HG03196 (cell line): ENCODE measurements around the gene SPIN2A.
"Not testable (repeated sequence)": the region's sequence is repeated elsewhere in the genome, so short reads cannot be mapped to it uniquely, and the experiment has no call there.

Experiments used
- ATAC-seq: cut with Tn5 transposase; IDR thresholded peaks from one replicate; pipeline ENCODE4 v1.9.1; 2021; ENCODE audit not compliant: unreplicated experiment

Gene SPIN2A

DNA sequence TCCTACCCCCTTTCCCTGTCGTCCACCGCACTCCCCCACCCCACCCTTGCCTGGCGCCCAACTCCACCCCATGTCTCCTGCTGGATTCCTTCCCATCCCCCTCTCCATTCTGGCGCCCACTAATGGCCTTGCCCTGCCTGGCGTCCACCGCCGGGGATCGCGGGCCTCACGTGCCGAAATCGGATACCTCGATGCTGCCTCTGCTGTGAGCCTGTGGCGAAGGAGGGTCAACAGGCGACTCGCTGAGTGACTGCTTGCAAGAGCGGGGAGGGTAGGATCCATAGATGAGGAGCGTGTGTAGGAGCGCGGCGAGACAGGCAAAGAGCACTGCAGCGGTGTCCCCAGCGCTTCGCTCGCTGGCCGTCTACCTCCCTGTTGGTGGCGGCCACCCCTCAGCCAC is at the start of gene SPIN2A:
SPIN2A (minus strand) TSS at position 325 of the 400 bp plus-strand sequence. CDS start 800 bp downstream, outside the sequence.
- not testable (repeated sequence) for ATAC-seq

DNA sequence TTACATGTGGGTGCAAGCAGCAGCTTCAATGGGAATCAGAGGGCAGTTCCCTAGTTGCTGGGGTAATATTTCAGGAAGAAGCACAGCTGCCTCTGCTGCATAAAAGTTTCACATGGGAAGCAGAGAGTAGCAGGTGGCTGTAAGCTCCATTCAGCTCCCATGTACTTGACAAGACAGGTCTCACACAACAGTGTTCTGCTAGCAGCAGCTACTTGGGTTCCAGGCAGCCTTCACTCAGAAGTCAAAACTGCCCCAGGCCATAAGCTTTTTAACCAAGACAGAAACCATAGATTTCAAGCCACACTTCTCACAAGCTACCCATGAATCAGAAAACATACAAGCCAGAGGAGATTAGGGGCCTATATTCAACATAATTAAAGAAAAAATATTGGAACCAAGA is 41.4 kb upstream of the SPIN2A start:
- ATAC-seq = no peak

DNA sequence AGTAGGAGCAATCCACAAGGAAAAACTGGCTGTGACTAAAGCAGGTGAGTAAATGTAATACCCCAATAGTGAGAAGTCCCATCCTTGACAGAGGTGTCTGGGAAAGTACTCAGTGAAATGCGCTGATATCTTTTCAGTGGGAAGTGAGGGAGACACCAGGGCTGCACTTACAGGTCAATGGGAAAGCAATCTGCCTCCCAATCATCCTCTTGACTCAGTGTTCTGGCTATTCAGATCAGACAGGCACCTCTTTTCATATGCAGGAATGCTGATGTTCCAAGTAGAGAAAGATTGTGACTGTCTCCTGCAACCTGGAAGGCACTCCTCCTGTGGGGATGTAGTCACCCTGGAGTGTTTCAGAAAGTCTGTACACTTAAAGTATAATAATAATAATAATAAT is 39.9 kb upstream of the SPIN2A start:
- no peak for ATAC-seq

DNA sequence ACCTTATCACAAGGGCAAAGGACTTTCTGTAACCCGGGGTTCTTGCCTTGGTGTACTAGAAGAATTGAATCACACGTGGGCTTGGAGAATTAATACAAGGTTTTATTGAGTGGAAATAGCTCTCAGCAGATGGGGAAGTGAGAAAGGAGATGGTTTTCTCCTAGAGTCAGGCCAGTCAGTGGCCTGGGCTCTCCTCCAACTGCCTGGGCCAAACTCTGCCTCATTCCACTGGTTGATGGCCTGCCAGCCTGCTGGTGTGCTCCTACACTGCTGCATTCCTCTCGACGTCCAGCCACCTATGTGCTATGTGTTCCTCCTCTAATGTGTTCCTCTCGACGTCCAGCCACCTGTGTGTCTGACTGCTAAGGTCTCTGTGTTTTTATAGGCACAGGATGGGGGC is 35.3 kb upstream of the SPIN2A start:
- ATAC-seq = no peak

DNA sequence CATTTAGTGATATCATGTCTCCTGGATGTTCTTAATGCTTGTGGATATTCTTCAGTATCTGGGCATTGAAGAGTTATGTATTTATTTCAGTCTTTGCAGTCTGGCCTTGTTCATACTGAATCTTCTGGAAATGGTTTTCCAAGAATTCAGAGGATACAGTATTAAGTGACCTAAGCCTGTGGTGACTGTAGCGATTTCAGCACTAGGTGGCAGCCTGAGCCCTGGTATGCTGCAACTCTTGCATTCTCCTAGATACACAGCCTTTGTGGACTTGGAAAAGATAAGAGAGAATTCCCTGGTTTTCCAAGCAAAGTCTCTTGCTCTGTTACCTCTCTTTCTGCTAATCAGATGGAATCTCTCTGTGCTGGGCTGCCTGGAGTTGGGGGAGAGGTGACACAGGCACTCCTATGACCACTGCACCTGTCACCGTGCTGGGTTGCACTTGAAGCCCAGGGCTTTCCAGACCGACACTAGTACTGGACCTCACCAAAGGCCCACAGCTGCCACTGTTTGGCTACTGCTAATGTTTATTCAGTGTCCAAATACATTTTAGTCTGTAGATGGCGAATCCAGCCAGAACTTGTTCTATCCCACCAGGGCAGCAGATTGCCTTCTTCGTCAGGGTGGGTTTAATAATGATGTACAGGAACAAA is 19.3 kb upstream of the SPIN2A start:
- ATAC-seq = no peak

DNA sequence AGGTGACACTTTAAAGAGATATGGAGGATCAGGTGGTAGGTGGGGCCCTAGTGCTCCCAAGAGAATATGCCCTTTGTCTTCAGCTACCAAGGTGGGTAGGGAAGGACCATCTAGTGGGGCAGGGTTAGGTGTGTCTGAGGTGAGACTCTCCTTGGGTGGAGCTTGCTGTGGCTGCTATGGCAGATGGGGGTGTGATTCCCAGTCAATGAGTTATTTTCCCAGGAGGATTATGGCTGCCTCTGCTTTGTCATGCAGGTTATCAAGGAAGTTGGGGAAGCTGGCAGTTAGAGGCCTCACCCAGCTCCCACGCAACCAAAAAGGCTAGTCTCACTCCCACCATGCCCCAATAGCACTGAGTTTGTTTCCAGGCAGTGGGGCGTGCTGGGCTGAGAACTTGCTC is 18.0 kb upstream of the SPIN2A start:
- no peak for ATAC-seq

DNA sequence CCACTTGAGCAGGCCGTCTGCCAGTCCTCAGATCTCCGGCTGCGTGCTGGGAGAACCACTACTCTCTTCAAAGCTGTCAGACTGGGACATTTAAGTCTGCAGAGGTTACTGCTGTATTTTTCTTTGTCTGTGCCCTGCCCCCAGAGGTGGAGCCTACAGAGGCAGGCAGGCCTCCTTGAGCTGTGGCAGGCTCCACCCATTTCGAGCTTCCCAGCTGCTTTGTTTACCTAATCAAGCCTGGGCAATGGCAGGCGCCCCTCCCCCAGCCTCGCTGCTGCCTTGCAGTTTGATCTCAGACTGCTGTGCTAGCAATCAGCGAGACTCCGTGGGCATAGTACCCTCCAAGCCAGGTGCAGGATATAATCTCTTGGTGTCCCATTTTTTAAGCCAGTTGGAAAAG is 15.0 kb upstream of the SPIN2A start:
- ATAC-seq = not testable (repeated sequence)

DNA sequence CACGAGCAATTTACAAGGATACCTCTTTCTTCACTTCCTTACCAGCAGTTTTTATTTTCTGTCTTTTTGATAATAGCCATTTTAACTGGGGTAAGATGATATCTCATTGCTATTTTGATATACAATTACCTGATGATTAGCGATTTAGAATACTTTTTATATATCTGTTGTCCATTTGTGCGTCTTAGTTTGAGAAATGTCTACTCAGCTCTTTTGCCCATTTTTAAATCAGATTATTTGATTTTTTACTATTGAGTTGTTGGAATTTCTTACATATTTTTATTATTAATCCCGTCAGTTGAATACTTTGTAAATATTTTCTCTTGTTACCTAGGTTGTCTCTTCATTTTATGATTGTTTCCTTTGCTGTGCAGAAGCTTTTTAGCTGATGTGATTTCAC is 1.5 kb upstream of the SPIN2A start:
- no peak for ATAC-seq

DNA sequence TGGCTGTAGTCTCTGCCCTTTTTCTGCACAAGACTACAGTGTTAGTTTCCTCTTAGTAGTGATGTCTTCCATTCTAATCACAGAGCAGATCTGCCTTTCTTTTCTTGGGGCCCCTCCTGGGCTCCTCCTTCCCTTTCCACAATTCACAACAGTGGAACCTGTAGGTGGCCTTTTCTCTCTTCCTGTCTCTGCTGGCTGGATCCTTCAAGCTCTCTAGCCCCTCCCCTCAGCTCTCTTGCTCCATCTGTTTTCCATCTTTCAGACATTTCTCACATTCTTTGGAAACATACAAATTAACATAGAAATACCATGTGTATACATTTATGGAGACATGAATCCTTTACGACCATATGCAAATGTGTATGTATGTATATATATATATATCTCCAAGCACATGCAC is 304 bp upstream of the SPIN2A start:
- no peak for ATAC-seq

DNA sequence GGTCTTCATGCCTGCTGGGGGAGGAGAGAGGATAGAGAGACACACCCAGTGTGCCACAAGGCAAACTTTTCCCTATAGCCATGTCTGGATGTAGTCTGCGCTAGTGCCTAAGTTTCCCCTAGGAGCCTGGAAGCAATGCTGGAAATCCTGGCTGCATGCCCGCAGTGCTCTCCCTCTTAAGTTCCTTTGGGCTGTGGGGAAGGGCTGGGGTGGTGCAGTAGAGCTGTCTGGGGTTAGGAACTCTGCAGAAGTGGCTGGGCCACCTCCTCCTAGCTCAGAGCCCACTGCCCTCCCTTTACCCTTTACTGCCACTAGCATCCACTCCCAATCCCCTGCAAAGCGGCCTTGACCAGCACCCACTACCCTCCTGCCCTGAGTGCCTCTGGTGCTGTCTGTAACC is 608 bp downstream of the SPIN2A start:
- ATAC-seq = not testable (repeated sequence)

DNA sequence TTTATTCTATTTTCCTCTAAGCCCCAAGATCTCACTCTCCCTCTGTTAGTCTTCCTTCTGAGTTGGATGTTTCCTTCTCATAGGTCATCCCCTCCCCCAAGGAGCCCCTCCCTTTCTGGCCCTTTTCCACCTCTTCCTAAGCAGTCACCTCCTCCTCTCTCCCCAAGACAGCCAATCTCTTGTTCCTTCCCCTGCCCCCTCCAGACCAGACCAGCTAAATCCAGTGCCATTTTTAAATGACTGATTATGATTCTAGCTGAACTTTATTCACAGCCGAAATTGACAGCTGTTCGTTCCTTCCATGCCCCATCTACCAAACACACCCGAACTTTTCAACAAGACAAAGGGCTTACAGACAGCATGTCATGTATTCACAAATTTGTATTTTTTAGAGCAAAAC is 1.9 kb downstream of the SPIN2A start:
- ATAC-seq = no peak

DNA sequence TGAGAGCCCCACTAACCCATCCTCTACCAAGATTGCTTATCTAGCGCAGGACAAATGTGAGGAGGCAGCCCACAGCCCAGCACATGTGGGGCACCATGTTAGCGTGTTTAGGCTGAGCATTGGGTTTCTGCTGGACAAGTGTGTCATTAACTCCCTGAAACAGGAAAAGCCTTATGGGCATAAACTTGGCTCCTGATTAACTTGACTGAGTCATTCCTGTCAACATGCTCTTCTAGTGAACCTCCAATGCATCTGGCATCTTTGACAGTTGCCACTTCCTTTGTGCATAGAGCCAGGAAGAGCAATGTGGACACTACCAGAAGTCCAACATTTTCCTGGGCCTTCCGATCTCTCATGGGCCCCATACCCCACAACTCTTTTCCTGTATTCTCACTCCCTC is 2.5 kb downstream of the SPIN2A start:
- no peak for ATAC-seq

DNA sequence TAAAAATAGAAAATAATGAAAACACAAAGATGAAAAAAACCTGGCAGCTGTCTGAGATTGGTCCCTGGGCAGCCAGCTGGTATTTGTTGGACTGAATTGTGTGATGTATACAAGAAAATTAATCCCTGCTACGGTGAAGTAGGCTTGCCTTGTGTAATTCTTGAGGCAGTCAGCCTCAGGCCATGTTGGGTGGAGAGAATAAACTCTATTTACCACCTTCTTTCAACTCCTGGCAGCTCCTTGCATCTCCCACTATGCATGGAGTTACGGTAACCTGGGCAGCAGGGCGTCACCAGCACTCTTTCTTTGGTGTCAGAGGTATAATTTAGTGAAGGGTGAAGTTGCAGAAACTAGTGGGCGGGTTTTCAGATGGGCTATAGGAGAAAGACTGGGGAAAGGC is 3.5 kb downstream of the SPIN2A start:
- no peak for ATAC-seq

DNA sequence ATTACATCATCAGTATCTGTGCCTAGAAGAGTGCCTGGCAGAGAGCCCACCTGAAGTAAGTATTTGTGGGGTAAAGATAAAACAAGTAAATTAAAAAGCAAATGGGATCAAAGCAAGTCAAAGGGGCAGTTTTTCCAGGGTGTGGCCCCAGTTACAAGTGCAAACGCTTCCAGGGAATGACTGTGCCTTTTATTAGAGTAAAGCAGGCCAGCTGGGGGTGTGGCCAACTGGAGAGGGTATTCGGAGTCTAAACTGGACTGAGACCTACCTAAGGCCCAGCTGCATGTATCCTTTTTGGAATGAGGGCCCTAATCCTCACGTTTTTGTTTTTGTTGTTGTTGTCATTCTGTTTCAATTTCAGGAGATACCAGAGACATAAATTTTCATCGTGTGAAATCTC is 3.9 kb downstream of the SPIN2A start:
- ATAC-seq = not testable (repeated sequence)

DNA sequence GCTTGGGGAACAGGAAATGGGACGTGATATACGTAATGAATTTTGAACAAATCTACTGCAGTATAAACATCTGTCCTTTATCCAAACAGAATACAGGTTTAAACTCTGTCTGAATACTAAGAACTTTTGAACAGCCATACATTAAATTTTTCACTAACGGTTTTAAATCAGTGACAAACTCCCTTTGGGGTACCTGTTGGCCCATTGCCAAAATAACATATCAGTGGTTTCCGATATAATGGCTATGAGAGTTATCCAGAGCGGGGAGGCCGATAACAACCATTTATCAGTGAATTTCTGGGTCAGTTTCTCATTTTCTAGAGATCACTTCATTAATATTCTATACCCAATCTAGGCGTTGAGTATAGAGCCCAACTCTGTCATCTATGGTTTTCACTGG is 5.2 kb downstream of the SPIN2A start:
- ATAC-seq = no peak

DNA sequence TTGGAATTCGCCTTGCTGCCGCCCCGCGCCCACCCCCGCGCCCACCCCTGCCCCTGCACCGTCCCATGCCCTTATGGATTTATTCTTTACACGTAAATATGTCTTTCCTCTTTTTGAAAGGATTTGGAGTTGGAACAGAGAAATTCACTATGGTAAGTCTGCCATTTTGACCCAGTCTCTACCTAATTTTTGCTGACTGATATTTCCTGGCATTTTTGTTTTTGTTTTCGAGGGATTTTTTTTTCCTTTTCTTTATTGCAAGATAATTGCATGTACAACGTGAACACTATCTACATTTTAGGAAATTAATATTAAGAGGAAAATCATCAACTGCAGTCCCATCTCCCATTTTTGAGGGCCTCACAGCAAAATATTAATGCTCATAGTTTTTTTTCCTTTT is 15.4 kb downstream of the SPIN2A start:
- ATAC-seq = no peak

DNA sequence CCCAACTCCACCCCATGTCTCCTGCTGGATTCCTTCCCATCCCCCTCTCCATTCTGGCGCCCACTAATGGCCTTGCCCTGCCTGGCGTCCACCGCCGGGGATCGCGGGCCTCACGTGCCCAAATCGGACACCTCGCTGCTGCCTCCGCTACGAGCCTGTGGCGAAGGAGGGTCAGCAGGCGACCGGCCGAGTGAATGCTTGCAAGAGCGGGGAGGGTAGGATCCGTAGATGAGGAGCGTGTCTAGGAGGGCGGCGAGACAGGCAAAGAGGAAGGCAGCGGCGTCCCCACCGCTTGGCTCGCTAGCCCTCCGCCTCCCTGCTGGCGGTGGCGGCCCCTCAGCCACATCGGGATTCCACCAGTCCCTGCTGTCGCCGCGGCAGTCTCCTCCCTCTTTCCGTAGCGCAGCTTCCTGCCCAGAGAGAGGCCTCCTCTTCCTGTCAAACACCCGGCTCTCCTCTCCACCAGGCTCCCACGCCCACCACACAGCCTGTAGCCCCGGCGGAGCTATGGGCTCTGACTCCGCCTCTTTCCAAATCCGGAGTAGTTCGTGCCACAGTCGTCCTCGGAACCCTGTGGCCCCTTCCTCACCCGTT is 15.9 kb downstream of the SPIN2A start, which contains the start of gene SPIN2B:
SPIN2B (minus strand) TSS at position 387 of the 594 bp plus-strand sequence.
- ATAC-seq = peak; percentile 100

DNA sequence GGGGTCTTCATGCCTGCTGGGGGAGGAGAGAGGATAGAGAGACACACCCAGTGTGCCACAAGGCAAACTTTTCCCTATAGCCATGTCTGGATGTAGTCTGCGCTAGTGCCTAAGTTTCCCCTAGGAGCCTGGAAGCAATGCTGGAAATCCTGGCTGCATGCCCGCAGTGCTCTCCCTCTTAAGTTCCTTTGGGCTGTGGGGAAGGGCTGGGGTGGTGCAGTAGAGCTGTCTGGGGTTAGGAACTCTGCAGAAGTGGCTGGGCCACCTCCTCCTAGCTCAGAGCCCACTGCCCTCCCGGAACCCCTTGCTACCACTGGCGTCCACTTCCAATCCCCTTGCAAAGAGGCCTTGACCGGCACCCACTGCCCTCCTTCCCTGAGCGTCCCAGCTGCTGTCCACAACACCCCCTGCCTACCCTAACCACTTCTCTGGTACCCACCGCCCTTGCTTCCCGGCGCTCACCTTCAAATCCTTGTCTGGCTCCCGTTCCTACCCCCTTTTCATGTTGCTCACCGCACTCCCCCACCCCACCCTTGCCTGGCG is 16.5 kb downstream of the SPIN2A start:
- ATAC-seq = not testable (repeated sequence)

DNA sequence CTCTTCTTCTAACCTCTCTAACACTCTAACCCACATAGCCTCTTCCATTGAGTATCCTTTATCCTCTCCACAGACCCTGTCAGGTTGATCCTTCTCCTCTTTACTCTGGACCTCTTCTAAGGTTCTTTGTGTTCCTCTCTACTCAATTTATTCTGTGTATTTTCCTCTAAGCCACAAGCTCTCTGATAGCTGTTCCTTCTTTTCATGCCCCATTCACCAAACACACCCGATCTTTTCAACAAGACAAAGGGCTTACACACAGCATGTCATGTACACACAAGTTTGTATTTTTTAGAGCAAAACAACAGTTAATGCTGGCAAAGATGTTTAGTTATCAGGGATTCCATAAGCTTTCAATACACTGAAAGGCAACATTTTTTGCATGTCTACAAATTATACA is 17.8 kb downstream of the SPIN2A start:
- ATAC-seq = no peak

DNA sequence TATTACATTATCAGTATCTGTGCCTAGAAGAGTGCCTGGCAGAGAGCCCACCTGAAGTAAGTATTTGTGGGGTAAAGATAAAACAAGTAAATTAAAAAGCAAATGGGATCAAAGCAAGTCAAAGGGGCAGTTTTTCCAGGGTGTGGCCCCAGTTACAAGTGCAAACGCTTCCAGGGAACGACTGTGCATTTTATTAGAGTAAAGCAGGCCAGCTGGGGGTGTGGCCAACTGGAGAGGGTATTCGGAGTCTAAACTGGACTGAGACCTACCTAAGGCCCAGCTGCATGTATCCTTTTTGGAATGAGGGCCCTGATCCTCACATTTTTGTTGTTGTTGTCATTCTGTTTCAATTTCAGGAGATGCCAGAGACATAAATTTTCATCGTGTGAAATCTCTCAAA is 19.6 kb downstream of the SPIN2A start:
- not testable (repeated sequence) for ATAC-seq

DNA sequence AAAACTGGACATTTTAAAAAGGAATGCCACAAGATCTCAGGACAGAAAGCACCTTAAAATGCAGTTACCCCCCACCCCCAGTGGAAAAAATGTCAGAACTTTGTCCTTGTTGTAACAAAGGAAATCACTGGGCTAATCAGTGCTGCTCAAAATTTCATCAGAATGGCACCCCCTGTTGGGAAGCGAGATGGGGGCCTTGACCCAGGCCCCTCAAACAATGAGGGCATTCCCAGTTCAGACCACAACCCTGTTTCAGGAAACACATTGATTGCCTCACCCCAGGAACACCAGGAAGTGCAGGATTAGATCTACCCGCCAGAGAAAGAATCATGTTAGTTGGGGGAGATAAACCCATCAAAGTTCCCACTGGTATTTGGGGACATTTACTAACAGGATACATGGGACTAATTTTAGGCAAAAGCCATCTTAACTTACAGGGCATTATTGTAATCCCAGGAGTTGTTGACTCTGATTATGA is 32.2 kb downstream of the SPIN2A start:
- ATAC-seq = no peak

DNA sequence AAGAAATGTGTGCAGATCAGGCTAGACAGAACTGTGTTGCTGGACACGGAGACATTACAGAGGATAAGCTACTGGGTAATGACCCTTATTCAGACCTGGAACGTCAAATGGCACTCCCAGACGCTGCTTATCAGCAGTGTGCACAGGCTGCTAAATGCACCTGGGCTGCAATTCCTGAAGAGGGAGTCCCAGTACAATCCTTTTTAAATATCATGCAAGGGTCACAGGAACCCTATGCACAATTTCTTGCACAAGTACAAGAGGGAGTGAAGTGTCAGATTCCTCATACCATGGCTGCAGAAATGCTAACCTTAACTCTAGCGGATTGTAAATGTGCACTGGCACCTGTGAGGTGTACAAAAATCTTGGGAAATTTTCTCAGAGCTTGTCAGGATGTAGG is 32.8 kb downstream of the SPIN2A start:
- no peak for ATAC-seq
